Measurements from ENCODE around the gene RTP2.

The RTP2 gene

DNA sequence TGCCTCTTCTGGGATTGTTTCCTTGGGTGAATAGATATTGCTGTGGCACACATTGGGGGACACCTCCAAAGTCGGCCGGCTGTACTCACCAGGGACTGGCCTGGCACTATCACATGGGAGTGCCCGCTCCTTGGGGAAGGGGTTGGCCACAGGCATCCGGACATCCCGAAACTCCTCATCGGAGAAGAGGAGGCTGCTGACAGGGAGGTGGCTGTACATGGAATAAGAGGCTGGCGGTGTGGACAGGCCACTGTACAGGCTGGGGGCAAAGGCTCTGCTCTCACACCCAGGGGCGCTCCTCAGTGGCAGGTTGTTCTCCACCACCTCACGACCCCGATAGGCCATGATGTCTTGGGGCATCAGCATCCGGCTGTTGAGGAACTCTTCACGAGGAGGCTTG is 27.2 kb upstream of the RTP2 start:
- TF ChIP-seq CTCF (IDR thresholded peaks at IDR 0.05; ENCODE audit: low read depth, low read length): no peak
- no peak overlapping the region for H3K4me3 ChIP-seq (ENCODE audit: low read depth, low read length)

DNA sequence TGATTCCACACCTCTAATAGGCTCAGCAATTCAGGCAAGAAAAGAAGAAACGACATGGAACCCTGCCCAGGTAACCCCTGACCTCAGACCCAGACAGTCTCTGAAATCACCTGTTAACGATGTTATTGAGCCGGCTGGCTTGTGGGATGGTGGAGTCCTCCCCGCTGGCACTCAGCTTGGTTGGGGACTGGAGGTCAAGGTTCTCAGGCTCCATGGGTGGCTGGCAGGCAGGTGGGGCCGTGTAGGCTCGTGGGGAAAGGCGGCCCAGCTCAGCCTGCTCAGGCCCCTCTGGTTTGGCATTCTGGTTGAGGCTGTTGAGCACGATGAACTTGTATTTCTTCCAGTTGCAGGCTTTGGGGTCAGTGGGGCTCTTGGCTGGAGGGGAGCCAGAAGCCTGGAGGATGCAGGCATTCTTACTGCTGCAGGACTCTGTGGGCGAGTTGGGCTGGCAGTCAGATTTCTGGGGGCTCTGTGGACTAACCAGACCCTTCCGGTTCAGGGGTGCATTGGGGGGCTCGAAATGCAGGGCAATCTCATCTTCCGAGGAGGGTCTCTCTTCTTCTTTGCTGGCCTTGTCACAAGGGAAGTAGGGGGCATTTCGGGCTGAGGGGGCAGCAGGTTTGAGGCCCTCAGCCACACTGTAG is 26.7 kb upstream of the RTP2 start:
- H3K4me3 ChIP-seq (ENCODE audit: low read depth, low read length): no peak overlapping the region
- TF ChIP-seq CTCF (IDR thresholded peaks at IDR 0.05; ENCODE audit: low read depth, low read length): no peak

GRCh38 chr3:187728248-187728647 is 25.9 kb upstream of the RTP2 start:
- no peak for TF ChIP-seq CTCF (IDR thresholded peaks at IDR 0.05; ENCODE audit: low read depth, low read length)
- H3K4me3 ChIP-seq (ENCODE audit: low read depth, low read length): no peak overlapping the region

GRCh38 chr3:187726564-187726963 is 24.2 kb upstream of the RTP2 start:
- H3K4me3 ChIP-seq (ENCODE audit: low read depth, low read length): no peak overlapping the region
- TF ChIP-seq CTCF (IDR thresholded peaks at IDR 0.05; ENCODE audit: low read depth, low read length): no peak

DNA sequence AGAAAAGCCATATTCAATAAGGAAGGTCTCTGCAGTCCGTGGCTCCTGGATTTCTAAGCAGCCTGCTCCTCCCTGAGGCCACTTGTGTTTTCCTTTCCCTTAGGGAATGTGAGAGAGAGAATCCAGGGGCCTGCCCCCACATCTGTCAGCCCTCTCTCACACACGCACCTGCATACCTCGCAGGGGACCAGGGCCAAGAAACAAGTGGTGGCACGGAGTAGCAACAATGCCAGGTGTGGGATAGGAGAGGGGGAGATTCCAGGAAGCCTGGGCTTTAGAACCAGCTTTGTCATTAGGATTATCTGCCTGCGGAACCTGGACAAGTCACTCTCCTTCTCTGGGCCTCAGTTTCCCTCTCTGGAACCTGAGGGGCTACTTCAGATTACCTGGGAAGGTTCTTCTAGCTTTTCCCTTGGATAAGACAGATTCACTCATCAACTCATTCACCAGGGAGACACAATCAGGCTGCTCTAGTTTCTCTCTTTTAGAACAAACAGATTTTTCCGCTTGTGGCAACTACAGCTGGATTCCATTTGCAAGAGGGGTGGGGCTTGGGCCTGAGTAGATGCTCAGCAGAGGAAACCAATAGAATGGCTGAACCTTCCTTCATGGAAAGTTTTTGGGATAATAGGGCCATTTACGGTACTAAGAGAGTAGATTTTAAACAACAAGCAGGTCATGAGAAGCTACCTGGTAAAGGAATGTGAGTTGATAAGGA is 23.5 kb upstream of the RTP2 start:
- no peak for TF ChIP-seq CTCF (IDR thresholded peaks at IDR 0.05; ENCODE audit: low read depth, low read length)

DNA sequence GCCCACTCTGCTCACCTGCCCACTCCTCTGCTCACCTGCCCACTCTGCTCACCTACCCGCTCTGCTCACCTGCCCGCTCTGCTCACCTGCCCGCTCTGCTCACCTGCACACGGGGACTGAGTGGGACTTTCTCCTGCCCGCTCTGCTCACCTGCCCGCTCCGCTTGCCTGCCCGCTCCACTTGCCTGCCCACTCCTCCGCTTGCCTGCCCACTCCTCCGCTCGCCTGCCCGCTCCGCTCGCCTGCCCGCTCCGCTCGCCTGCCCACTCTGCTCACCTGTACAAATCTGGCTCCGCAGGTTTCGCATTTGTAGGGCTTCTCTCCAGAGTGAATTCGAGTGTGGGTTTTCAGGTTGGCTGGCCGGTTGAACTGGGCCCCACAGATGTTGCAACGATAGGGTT is 22.9 kb upstream of the RTP2 start:
- no peak overlapping the region for H3K4me3 ChIP-seq (ENCODE audit: low read depth, low read length)
- TF ChIP-seq CTCF (IDR thresholded peaks at IDR 0.05; ENCODE audit: low read depth, low read length): no peak

More for the DNA sequence above, 23.5 kb upstream of the RTP2 start:
- H3K4me3 ChIP-seq (ENCODE audit: low read depth, low read length): no peak overlapping the region

DNA sequence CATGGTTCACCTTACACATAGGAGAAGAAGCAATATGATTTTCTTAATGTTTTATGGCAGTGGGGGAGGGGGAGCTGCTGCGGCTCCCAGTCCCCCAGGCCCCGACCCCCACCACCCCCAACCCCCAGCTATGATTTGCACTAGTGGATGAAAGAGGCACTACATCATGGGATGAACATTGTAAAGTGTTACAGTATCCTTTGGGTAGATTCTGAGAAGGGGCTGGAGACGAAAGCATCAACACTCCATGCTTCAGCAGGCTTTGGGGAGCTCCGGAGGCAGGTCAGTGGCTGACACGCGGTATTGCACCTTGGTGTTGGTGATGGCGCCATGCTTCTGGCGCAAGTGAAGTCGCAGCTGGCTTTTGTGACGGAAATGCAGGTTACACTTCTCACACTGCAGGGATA is 19.9 kb upstream of the RTP2 start:
- TF ChIP-seq CTCF (IDR thresholded peaks at IDR 0.05; ENCODE audit: low read depth, low read length): no peak

More for the DNA sequence above, 19.9 kb upstream of the RTP2 start:
- H3K4me3 ChIP-seq (ENCODE audit: low read depth, low read length): no peak overlapping the region

All from WI38 (cell line).